Peyer's patch (tissue), 4 donors: ENCODE results near the gene ZAR1. TPM values are rescaled to one million over a fixed set of nuclear protein-coding genes. Genes with fewer than 3 reads are reported as not detected.

Experiments
- DNase-seq, 3 donors: peaks; one replicate each; pipeline ENCODE4 v3.0.0-alpha.2; 2017 to 2019
- H3K27ac ChIP-seq, 4 donors: fragments of 200-600 bp; sonication (generic); one replicate each; pipeline ENCODE4 v1.5.1; 2016 to 2019
- H3K27me3 ChIP-seq, 2 donors: fragments of 200-600 bp; sonication (generic); one replicate each; pipeline ENCODE4 v1.5.1; 2019
- H3K36me3 ChIP-seq, 3 donors: fragments of 200-600 bp; sonication (generic); one replicate each; pipeline ENCODE4 v1.5.1; 2016 to 2019
- H3K4me1 ChIP-seq, 4 donors: fragments of 200-600 bp; sonication (generic); one replicate each; pipeline ENCODE4 v1.5.1; 2016 to 2019
- H3K4me3 ChIP-seq, 4 donors: fragments of 200-600 bp; sonication (generic); 1 replicate in 3 of 4; 2 replicates in 1 of 4; pipeline ENCODE4 v1.5.1; 2016 to 2019; ENCODE audit warnings: mild to moderate bottlenecking in 1 of 4
- H3K9me3 ChIP-seq, 4 donors: fragments of 200-600 bp; sonication (generic); one replicate each; pipeline ENCODE4 v1.5.1; 2016 to 2019; ENCODE audit warnings: mild to moderate bottlenecking in 1 of 4
- CTCF ChIP-seq, 6 experiments: fragments of 450-650 bp in 4 of 6; fragments of 200-600 bp in 2 of 6; sonication (generic) in 1 of 6; IDR thresholded peaks; one replicate each; pipeline ENCODE4 v1.5.1; 2017 to 2019; ENCODE audit warnings: antibody characterized with exemption in 6 of 6, mild to moderate bottlenecking in 3 of 6, moderate library complexity in 1 of 6
- POLR2A ChIP-seq, 2 donors: fragments of 450-650 bp; IDR thresholded peaks; one replicate each; pipeline ENCODE4 v1.5.1; 2017; ENCODE audit warnings: antibody characterized with exemption in 2 of 2, mild to moderate bottlenecking in 2 of 2, moderate library complexity in 2 of 2
- total RNA-seq, 4 donors: library from RNA; depleted of rRNA; stranded (reverse); fragments of >200 nt; gene quantifications; one replicate each; pipeline ENCODE4 v1.1.0, GENCODE V29; 2016

The ZAR1 gene
- total RNA-seq, 4 donors from 2014 or later: not detected

- no peaks in the 10 kb centered on the region for H3K4me1 ChIP-seq
- DNase-seq: no peak
- peaks cover 0 to 74% (median 0%) of the 10 kb centered on the region in 3 donors for H3K36me3 ChIP-seq
- no peaks in the 10 kb centered on the region for H3K27me3 ChIP-seq
- TF ChIP-seq CTCF (IDR thresholded peaks at IDR 0.05) (no peak), POLR2A (IDR thresholded peaks at IDR 0.05) (no peak)
- H3K9me3 ChIP-seq: no peaks in the 10 kb centered on the region
- H3K27ac ChIP-seq: no peak overlapping the region
- no peak overlapping the region for H3K4me3 ChIP-seq
Observed at GRCh38 chr4:48504026-48504330, 13.9 kb downstream of the ZAR1 start.

DNA sequence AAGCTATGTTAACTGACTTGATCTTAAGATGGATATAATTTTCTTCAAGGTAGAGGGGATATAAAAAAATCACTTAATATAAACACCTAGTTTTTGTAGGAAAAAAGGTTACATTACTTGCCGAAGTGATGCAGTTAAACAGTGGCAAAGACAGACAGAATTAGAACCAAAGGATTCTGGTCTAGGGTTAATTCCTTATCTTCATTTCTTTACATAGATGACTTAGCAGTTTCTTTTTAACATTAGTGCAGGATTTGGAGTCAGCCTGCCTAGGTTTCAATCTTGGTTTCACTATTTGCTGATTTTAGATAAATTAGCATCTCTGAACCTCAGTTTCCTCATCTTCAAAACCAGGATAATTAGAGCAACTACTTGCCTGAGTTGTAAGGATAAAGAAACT, 14.3 kb downstream of the ZAR1 start:
- no peak for DNase-seq
- peaks cover 0 to 74% (median 0%) of the 10 kb centered on the region in 3 donors for H3K36me3 ChIP-seq
- no peaks in the 10 kb centered on the region for H3K9me3 ChIP-seq
- H3K27me3 ChIP-seq: no peaks in the 10 kb centered on the region
- H3K27ac ChIP-seq: no peak overlapping the region
- H3K4me3 ChIP-seq: no peak overlapping the region
- TF ChIP-seq POLR2A (IDR thresholded peaks at IDR 0.05) (no peak), CTCF (IDR thresholded peaks at IDR 0.05) (no peak)
- H3K4me1 ChIP-seq: no peaks in the 10 kb centered on the region

- DNase-seq: no peak
- TF ChIP-seq POLR2A (IDR thresholded peaks at IDR 0.05) (no peak), CTCF (IDR thresholded peaks at IDR 0.05) (no peak)
- Histone ChIP-seq H3K27ac (no peak overlapping the region), H3K9me3 (no peaks in the 10 kb centered on the region), H3K4me3 (no peak overlapping the region), H3K4me1 (no peaks in the 10 kb centered on the region), H3K36me3 (peaks cover 0 to 76% (median 5%) of the 10 kb centered on the region in 3 donors), H3K27me3 (no peaks in the 10 kb centered on the region)
Observed at GRCh38 chr4:48506716-48507115, 16.7 kb downstream of the ZAR1 start.

DNA sequence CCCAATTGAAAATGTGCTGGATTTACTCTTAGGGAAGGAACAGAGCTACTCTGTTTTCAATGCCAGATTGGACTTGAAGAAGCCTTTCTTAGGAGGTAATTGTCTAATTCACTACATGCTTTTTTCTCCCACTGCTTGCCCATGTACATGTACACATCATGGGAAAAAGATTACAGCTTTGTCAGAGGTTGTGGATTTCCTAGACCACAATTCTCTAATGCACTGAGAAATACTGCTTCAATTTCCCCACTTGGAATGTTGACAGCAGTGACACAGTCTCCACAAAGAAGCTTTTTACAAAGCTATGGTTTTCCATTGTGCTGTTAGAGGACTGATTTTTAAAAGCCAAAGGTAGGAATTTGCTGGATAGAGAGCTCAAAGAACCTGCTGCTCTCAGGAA, 19.5 kb downstream of the ZAR1 start:
- H3K27me3 ChIP-seq: no peaks in the 10 kb centered on the region
- H3K9me3 ChIP-seq: no peaks in the 10 kb centered on the region
- TF ChIP-seq CTCF (IDR thresholded peaks at IDR 0.05) (no peak), POLR2A (IDR thresholded peaks at IDR 0.05) (no peak)
- DNase-seq: no peak
- peaks cover 0 to 90% (median 5%) of the 10 kb centered on the region in 3 donors for H3K36me3 ChIP-seq
- no peak overlapping the region for H3K27ac ChIP-seq
- H3K4me1 ChIP-seq: no peaks in the 10 kb centered on the region
- H3K4me3 ChIP-seq: no peak overlapping the region

DNA sequence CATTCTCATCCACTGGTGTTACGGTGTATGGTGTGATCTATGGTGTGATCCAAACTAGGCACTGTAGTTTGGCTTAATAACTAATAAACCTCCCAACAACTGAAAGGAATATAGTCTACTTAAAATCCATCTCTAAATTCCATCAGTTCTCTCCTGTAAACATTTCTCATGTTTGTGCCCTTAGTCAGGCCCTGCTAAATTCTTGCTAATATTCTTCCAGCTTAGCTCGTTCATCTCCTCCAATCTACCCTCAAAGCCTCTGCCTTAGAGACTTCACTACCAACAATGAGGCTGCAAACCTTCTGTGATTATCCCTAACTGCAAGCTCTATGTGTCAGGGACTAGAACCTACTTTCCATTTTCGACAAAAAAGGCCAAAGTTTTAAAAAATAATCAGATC, 28.1 kb downstream of the ZAR1 start:
- Histone ChIP-seq H3K4me1 (no peaks in the 10 kb centered on the region), H3K9me3 (no peaks in the 10 kb centered on the region), H3K27me3 (no peaks in the 10 kb centered on the region), H3K4me3 (no peak overlapping the region), H3K36me3 (peaks cover 0 to 98% (median 0%) of the 10 kb centered on the region in 3 donors), H3K27ac (no peak overlapping the region)
- TF ChIP-seq CTCF (IDR thresholded peaks at IDR 0.05): no peak
- TF ChIP-seq POLR2A (IDR thresholded peaks at IDR 0.05): no peak
- DNase-seq: no peak

- H3K36me3 ChIP-seq: peaks cover 0 to 96% (median 0%) of the 10 kb centered on the region in 3 donors
- no peaks in the 10 kb centered on the region for H3K4me1 ChIP-seq
Observed at GRCh38 chr4:48526406-48526805, 36.4 kb downstream of the ZAR1 start.

More at GRCh38 chr4:48526406-48526805, 36.4 kb downstream of the ZAR1 start:
- Histone ChIP-seq H3K27ac (no peak overlapping the region), H3K9me3 (no peaks in the 10 kb centered on the region), H3K4me3 (no peak overlapping the region), H3K27me3 (no peaks in the 10 kb centered on the region)
- TF ChIP-seq CTCF (IDR thresholded peaks at IDR 0.05) (no peak), POLR2A (IDR thresholded peaks at IDR 0.05) (no peak)
- DNase-seq: no peak
